Endothelial cell of umbilical vein (primary cell): ENCODE measurements around the gene LGR4.

Source experiments
- CTCF ChIP-seq, 2 donors: IDR thresholded peaks; 1 replicate in 1 of 2; 2 replicates in 1 of 2; pipeline ENCODE4 v1.5.1; 2011; ENCODE audit warnings: low read length in 2 of 2, mild to moderate bottlenecking in 2 of 2, moderate library complexity in 2 of 2, control low read depth in 1 of 2, inconsistent platforms in 1 of 2, low read depth in 1 of 2; ENCODE audit not compliant: insufficient read depth in 1 of 2; ENCODE audit errors: extremely low read depth in 1 of 2
- EZH2 ChIP-seq: IDR thresholded peaks from 2 replicates; pipeline ENCODE4 v1.6.1; 2012; ENCODE audit warnings: borderline replicate concordance, low read depth, mild to moderate bottlenecking, moderate library complexity, low read length, inconsistent platforms; ENCODE audit not compliant: severe bottlenecking
- FOS ChIP-seq: IDR thresholded peaks from 2 replicates; pipeline ENCODE4 v1.6.1; 2011; ENCODE audit warnings: mild to moderate bottlenecking, low read length, moderate library complexity, borderline replicate concordance; ENCODE audit not compliant: insufficient read depth
- JUN ChIP-seq: IDR thresholded peaks from 2 replicates; pipeline ENCODE4 v1.6.1; 2011; ENCODE audit warnings: borderline replicate concordance, low read depth; ENCODE audit not compliant: insufficient read length, insufficient read depth
- MAX ChIP-seq: IDR thresholded peaks from 2 replicates; pipeline ENCODE4 v1.6.1; 2011; ENCODE audit not compliant: insufficient read depth, insufficient read length
- MYC ChIP-seq: IDR thresholded peaks from one replicate; pipeline ENCODE4 v1.6.1; 2011; ENCODE audit warnings: mild to moderate bottlenecking, low read depth, low read length
- POLR2A ChIP-seq: IDR thresholded peaks from 2 replicates; pipeline ENCODE4 v1.6.1; 2012; ENCODE audit warnings: low read depth, mild to moderate bottlenecking, control low read depth, low read length
- POLR2AphosphoS5 ChIP-seq: IDR thresholded peaks from 2 replicates; pipeline ENCODE4 v1.6.1; 2012; ENCODE audit warnings: low read depth, mild to moderate bottlenecking, control low read depth, low read length, moderate library complexity; ENCODE audit not compliant: insufficient read depth

GRCh38 chr11:27355575-27356104, 117.0 kb downstream of the LGR4 start:
- no peak for TF ChIP-seq CTCF (IDR thresholded peaks at IDR 0.05; ENCODE audit: extremely low read depth in 1 of 2, insufficient read depth in 1 of 2, low read depth in 1 of 2, low read length in 2 of 2)
- no peak for TF ChIP-seq POLR2A
- TF ChIP-seq POLR2AphosphoS5: no peak
- no peak for TF ChIP-seq EZH2
- TF ChIP-seq MAX: no peak
- no peak for TF ChIP-seq JUN
- TF ChIP-seq FOS: no peak
- TF ChIP-seq MYC: no peak
